Psoas muscle (tissue), 8 donors: ENCODE data around the gene RABEP2. TPM values are rescaled to one million over a fixed set of nuclear protein-coding genes. Genes with fewer than 3 reads are reported as not detected.

Source experiments
- ATAC-seq, 4 donors: fragments of 200-7000 bp; cut with Tn5 transposase; one replicate each; pipeline ENCODE4 v1.9.1; 2020; ENCODE audit warnings: moderate library complexity in 3 of 4, mild to moderate bottlenecking in 2 of 4
- DNase-seq, 2 donors: peaks; one replicate each; pipeline ENCODE4 v3.0.0-alpha.2; 2020
- H3K27ac ChIP-seq: fragments of 200-600 bp; one replicate; pipeline ENCODE4 v1.8.0; 2022
- H3K27me3 ChIP-seq, 3 donors: fragments of 200-600 bp in 1 of 3; one replicate each; pipeline versions ENCODE4 v1.6.1 to v1.8.0; 2013 to 2022; ENCODE audit warnings: low read length in 2 of 3, mild to moderate bottlenecking in 2 of 3, moderate library complexity in 1 of 3; ENCODE audit not compliant: insufficient read depth in 3 of 3
- H3K36me3 ChIP-seq, 2 donors: fragments of 200-600 bp in 1 of 2; one replicate each; pipeline versions ENCODE4 v1.6.1 to v1.8.0; 2013 to 2022; ENCODE audit warnings: low read depth in 1 of 2, mild to moderate bottlenecking in 1 of 2, moderate library complexity in 1 of 2; ENCODE audit not compliant: insufficient read depth in 1 of 2
- H3K4me1 ChIP-seq: fragments of 200-600 bp; one replicate; pipeline ENCODE4 v1.8.0; 2022
- H3K4me3 ChIP-seq: fragments of 200-600 bp; one replicate; pipeline ENCODE4 v1.8.0; 2022; ENCODE audit warnings: mild to moderate bottlenecking
- H3K9me3 ChIP-seq: fragments of 200-600 bp; one replicate; pipeline ENCODE4 v1.8.0; 2022
- WGBS, 3 donors: extraction: QIAGEN DNeasy Blood & Tissue Kit; methylation state at CpG; one replicate each; pipeline versions ENCODE4 v1.1.6 to v1.1.7; 2013; 5-methylcytosine and 5-hydroxymethylcytosine counted together
- intact Hi-C, 2 donors: fragments of 100-400 bp; cut with DNase I; formaldehyde crosslinking; loops; one replicate each; pipeline versions ENCODE4 v1.11.0 to v1.14.2; 2022
- polyA plus RNA-seq, 3 donors: library from polyadenylated mRNA; stranded (reverse); fragments of 200-250 nt; gene quantifications; one replicate each; pipeline ENCODE4 v1.2.3, GENCODE V29; 2013
- total RNA-seq, 4 donors: library from RNA; stranded (reverse); fragmentation: NEBNext Ultra II Directional in 2 of 4; extraction: Animal tissue kit (Norgen Biotek cat#: 25700) in 2 of 4; gene quantifications; one replicate each; pipeline versions ENCODE4 v1.2.1 to v1.2.4, GENCODE V29; 2021 to 2023
- TF ChIP-seq, protein P1 (sequence below): fragments of 200-600 bp; IDR thresholded peaks from one replicate; pipeline ENCODE4 v1.8.0; 2022; ENCODE audit warnings: antibody characterized with exemption
- donor health status: healthy with polysubstance abuse.
- donor health status: DM: no; HTN: no; CAD: no; lungs with moderate emphysema.
- donor health status: Bipolar disorder and iron deficiency.
- donor health status: healthy.
- donor health status: DM: yes; HTN: yes; CAD: no.
- donor health status: DM: no; HTN: no; CAD: no.
- donor health status: DM: no; HTN: no; CAD: no.
- donor health status: DM: yes; HTN: yes; CAD: no.

RABEP2 gene
- total and polyA plus RNA-seq, 7 donors, result 3.1 to 22.8 (median 6.2) TPM

GRCh38 chr16:28903344-28904042 lies 21.5 kb downstream of the RABEP2 start:
- DNase-seq (no peak), ATAC-seq (no peak)
- no peaks in the 10 kb centered on the region for H3K9me3 ChIP-seq
- peaks cover 0 to 85% of the 10 kb centered on the region in 2 donors for H3K36me3 ChIP-seq
- H3K27me3 ChIP-seq, result no peaks in the 10 kb centered on the region
- H3K4me1 ChIP-seq, result no peaks in the 10 kb centered on the region
- TF ChIP-seq, protein P1, sequence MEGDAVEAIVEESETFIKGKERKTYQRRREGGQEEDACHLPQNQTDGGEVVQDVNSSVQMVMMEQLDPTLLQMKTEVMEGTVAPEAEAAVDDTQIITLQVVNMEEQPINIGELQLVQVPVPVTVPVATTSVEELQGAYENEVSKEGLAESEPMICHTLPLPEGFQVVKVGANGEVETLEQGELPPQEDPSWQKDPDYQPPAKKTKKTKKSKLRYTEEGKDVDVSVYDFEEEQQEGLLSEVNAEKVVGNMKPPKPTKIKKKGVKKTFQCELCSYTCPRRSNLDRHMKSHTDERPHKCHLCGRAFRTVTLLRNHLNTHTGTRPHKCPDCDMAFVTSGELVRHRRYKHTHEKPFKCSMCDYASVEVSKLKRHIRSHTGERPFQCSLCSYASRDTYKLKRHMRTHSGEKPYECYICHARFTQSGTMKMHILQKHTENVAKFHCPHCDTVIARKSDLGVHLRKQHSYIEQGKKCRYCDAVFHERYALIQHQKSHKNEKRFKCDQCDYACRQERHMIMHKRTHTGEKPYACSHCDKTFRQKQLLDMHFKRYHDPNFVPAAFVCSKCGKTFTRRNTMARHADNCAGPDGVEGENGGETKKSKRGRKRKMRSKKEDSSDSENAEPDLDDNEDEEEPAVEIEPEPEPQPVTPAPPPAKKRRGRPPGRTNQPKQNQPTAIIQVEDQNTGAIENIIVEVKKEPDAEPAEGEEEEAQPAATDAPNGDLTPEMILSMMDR, result no peak
- no peak overlapping the region for H3K27ac ChIP-seq
- H3K4me3 ChIP-seq, result no peak overlapping the region
- WGBS, 3 donors, result 78 to 83% (median 78%) methylated on average over 29 of the region's 29 CpGs
- intact Hi-C loops, result no loop called here

GRCh38 chr16:28902909-28903308 lies 22.1 kb downstream of the RABEP2 start:
- DNase-seq (no peak), ATAC-seq (no peak)
- 60 to 72% (median 67%) methylated on average over 9 to 11 of the region's 11 CpGs for WGBS, 3 donors
- TF ChIP-seq, protein P1, result no peak
- H3K36me3 ChIP-seq, result peaks cover 0 to 87% of the 10 kb centered on the region in 2 donors
- H3K4me3 ChIP-seq, result no peak overlapping the region
- no peaks in the 10 kb centered on the region for H3K27me3 ChIP-seq
- H3K4me1 ChIP-seq, result peaks cover 4% of the 10 kb centered on the region
- H3K9me3 ChIP-seq, result no peaks in the 10 kb centered on the region
- intact Hi-C loops, result no loop called here
- H3K27ac ChIP-seq, result no peak overlapping the region

DNA sequence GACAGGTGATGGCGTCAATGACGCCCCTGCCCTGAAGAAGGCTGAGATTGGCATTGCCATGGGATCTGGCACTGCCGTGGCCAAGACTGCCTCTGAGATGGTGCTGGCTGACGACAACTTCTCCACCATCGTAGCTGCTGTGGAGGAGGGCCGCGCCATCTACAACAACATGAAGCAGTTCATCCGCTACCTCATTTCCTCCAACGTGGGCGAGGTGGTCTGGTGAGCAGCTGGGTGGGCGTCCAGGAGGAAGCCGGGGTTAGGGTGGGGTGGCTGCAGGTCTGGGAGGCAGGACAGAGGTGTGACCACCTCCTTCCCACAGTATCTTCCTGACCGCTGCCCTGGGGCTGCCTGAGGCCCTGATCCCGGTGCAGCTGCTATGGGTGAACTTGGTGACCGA lies 23.2 kb downstream of the RABEP2 start:
- H3K27ac ChIP-seq, result no peak overlapping the region
- intact Hi-C loops, result no loop called here
- no peak for ATAC-seq
- H3K27me3 ChIP-seq, result no peaks in the 10 kb centered on the region
- H3K4me1 ChIP-seq, result peaks cover 4% of the 10 kb centered on the region
- TF ChIP-seq, protein P1, result no peak
- no peak for DNase-seq
- WGBS, 3 donors, result 83% methylated on average over 14 to 15 of the region's 15 CpGs
- no peaks in the 10 kb centered on the region for H3K9me3 ChIP-seq
- no peak overlapping the region for H3K4me3 ChIP-seq
- H3K36me3 ChIP-seq, result peaks cover 0 to 89% of the 10 kb centered on the region in 2 donors

GRCh38 chr16:28900601-28901000 lies 24.4 kb downstream of the RABEP2 start:
- WGBS, 3 donors, result 74 to 88% (median 83%) methylated on average over 25 of the region's 25 CpGs
- H3K27ac ChIP-seq, result no peak overlapping the region
- intact Hi-C loops, result no loop called here
- peaks cover 0 to 94% of the 10 kb centered on the region in 2 donors for H3K36me3 ChIP-seq
- no peaks in the 10 kb centered on the region for H3K27me3 ChIP-seq
- no peak overlapping the region for H3K4me3 ChIP-seq
- no peak for DNase-seq
- no peak for ATAC-seq
- TF ChIP-seq, protein P1, result no peak
- no peaks in the 10 kb centered on the region for H3K9me3 ChIP-seq
- H3K4me1 ChIP-seq, result peaks cover 7% of the 10 kb centered on the region
